ENCODE results near the gene EXOSC10.
"Not testable (repeated sequence)": the region's sequence is repeated elsewhere in the genome, so short reads cannot be mapped to it uniquely, and the experiment has no call there.

Gene EXOSC10

GRCh38 chr1:11044086-11044848 lies 55.4 kb downstream of the EXOSC10 start:
- no peak for DNase-seq (ENCODE audit: low read depth, low spot score)

GRCh38 chr1:11042995-11043874 lies 56.4 kb downstream of the EXOSC10 start:
- no peak for DNase-seq (ENCODE audit: low read depth, low spot score)

GRCh38 chr1:11042065-11042464 lies 57.6 kb downstream of the EXOSC10 start:
- no peak for DNase-seq (ENCODE audit: low read depth, low spot score)

- no peak for DNase-seq (ENCODE audit: low read depth, low spot score)
Measured at GRCh38 chr1:11041048-11041447, 58.6 kb downstream of the EXOSC10 start.

- DNase-seq (ENCODE audit: low read depth, low spot score) = not testable (repeated sequence)
Measured at GRCh38 chr1:11040105-11040429, 59.6 kb downstream of the EXOSC10 start.

GRCh38 chr1:11039351-11040104 lies 60.1 kb downstream of the EXOSC10 start:
- no peak for DNase-seq (ENCODE audit: low read depth, low spot score)

- DNase-seq (ENCODE audit: low read depth, low spot score) = no peak
Measured at GRCh38 chr1:11037740-11038182, 61.9 kb downstream of the EXOSC10 start.

GRCh38 chr1:11037019-11037739 lies 62.5 kb downstream of the EXOSC10 start:
- DNase-seq (ENCODE audit: low read depth, low spot score) = not testable (repeated sequence)

GRCh38 chr1:11031624-11032262 lies 67.9 kb downstream of the EXOSC10 start:
- DNase-seq (ENCODE audit: low read depth, low spot score) = no peak

- DNase-seq (ENCODE audit: low read depth, low spot score) = no peak
Measured at GRCh38 chr1:11030865-11031264, 68.8 kb downstream of the EXOSC10 start.

GRCh38 chr1:11028018-11028417 lies 71.7 kb downstream of the EXOSC10 start:
- DNase-seq (ENCODE audit: low read depth, low spot score) = no peak

- no peak for DNase-seq (ENCODE audit: low read depth, low spot score)
Measured at GRCh38 chr1:11027316-11027715, 72.4 kb downstream of the EXOSC10 start.

GRCh38 chr1:11026903-11027302 lies 72.8 kb downstream of the EXOSC10 start:
- no peak for DNase-seq (ENCODE audit: low read depth, low spot score)

- no peak for DNase-seq (ENCODE audit: low read depth, low spot score)
Measured at GRCh38 chr1:11026052-11026451, 73.6 kb downstream of the EXOSC10 start.

GRCh38 chr1:11025618-11026017 lies 74.1 kb downstream of the EXOSC10 start:
- DNase-seq (ENCODE audit: low read depth, low spot score) = no peak

GRCh38 chr1:11024874-11025203 lies 74.8 kb downstream of the EXOSC10 start:
- no peak for DNase-seq (ENCODE audit: low read depth, low spot score)

- DNase-seq (ENCODE audit: low read depth, low spot score) = no peak
Measured at GRCh38 chr1:11024154-11024873, 75.4 kb downstream of the EXOSC10 start.

GRCh38 chr1:11023201-11023600 lies 76.5 kb downstream of the EXOSC10 start:
- no peak for DNase-seq (ENCODE audit: low read depth, low spot score)

- no peak for DNase-seq (ENCODE audit: low read depth, low spot score)
Measured at GRCh38 chr1:11019971-11020370, 79.7 kb downstream of the EXOSC10 start.

GRCh38 chr1:11019358-11019757 lies 80.3 kb downstream of the EXOSC10 start:
- DNase-seq (ENCODE audit: low read depth, low spot score) = not testable (repeated sequence)
